ENCODE results near the gene PTH1R. TPM values are rescaled to one million over a fixed set of nuclear protein-coding genes. Genes with fewer than 3 reads are reported as not detected.

The PTH1R gene
- total and polyA plus RNA-seq, 10 of the 15 experiments (the other 5 are each of a cell fraction or from before 2014, with no cell fraction given) = not detected

- peak; percentile 83 for TF ChIP-seq ZNF687 (IDR thresholded peaks at IDR 0.05)
- TF ChIP-seq TCF12 (IDR thresholded peaks at IDR 0.05; ENCODE audit: low read depth, low read length) = 0 out of 2 replicates have a peak, but pooled peaks have one; percentile 42
- TF ChIP-seq IKZF1 (conservative IDR thresholded peaks at IDR 0.05) = 0 out of 2 replicates have a peak, but pooled peaks have one; percentile 10
- TF ChIP-seq JUND (IDR thresholded peaks at IDR 0.05; ENCODE audit: low read depth, low read length) = no peak
- TF ChIP-seq RELA (IDR thresholded peaks at IDR 0.05; ENCODE audit: borderline replicate concordance, partially characterized antibody) = peak; percentile 13
- H3K79me2 ChIP-seq (ENCODE audit: control insufficient read depth, insufficient read depth, low read length) = peaks cover 60% of the 10 kb centered on the region
- ChIA-PET RAD21 (ENCODE audit: unreplicated experiment) (interaction anchor here (0.6 to 5.3 kb wide), 11 partner anchors 14 to 56 kb away, joined by 3 to 48 read pairs (median 4); partner anchors contain the start of gene NBEAL2), CTCF (interaction anchor here (1.2 to 7.2 kb wide), 8 partner anchors 11 to 56 kb away, joined by 3 to 27 read pairs (median 5); no protein-coding TSS in a partner anchor), SMC1A (ENCODE audit: uncharacterized antibody, unreplicated experiment) (interaction anchor here (1.1 to 17.5 kb wide), 8 partner anchors 10 to 114 kb away, joined by 3 to 298 read pairs (median 7); partner anchors contain the start of genes CCDC12 and NBEAL2), POLR2A (interaction anchor here (0.6 to 12.6 kb wide), 15 partner anchors 12 to 450 kb away, joined by 3 to 163 read pairs (median 4); partner anchors contain the start of genes CCDC12, NBEAL2 and PTPN23)
- no peak overlapping the region for H2AFZ ChIP-seq (ENCODE audit: control insufficient read depth, low read depth, low read length)
- 0 out of 2 replicates have a peak overlapping the region, but pooled peaks have one; percentile 38 for H3K4me3 ChIP-seq
- in situ Hi-C loops (cut with MboI) (no loop called here), intact Hi-C loops (cut with micrococcal nuclease; ENCODE audit: unreplicated experiment) (no loop called here)
- no peaks in the 10 kb centered on the region for H3K27me3 ChIP-seq (replicated peaks in 1 of 2; ENCODE audit: control insufficient read depth in 2 of 2, insufficient read depth in 2 of 2, low read length in 1 of 2)
- H3K27ac ChIP-seq (ENCODE audit: control insufficient read depth, insufficient read depth) = peak overlapping the region; percentile 94
- H3K9ac ChIP-seq (ENCODE audit: control insufficient read depth, insufficient read depth, low read length) = peak overlapping the region; percentile 17
- peaks cover 9 to 35% of the 10 kb centered on the region in 2 experiments; a peak in 3 of 4 replicates for H3K36me3 ChIP-seq (ENCODE audit: control insufficient read depth in 2 of 2, insufficient read depth in 2 of 2, low read length in 1 of 2)
- 32% methylated on average over 3 of the region's 3 CpGs for WGBS (ENCODE audit: insufficient coverage, insufficient replicate concordance, low lambda C conversion rate, missing lambda C conversion rate)
- H3K4me1 ChIP-seq (ENCODE audit: control insufficient read depth, insufficient read depth, low read length) = peaks cover 73% of the 10 kb centered on the region
- peaks cover 14% of the 10 kb centered on the region for H3K9me3 ChIP-seq (replicated peaks; ENCODE audit: control insufficient read depth, insufficient read depth, low read length)
- FAIRE-seq (no peak), DNase-seq (ENCODE audit: low read depth, low spot score) (no peak), ATAC-seq (peak; percentile 13)
- no TSS peak for BruUV-seq (replicated peaks)
- peak overlapping the region; percentile 46 for H3K4me2 ChIP-seq (ENCODE audit: control insufficient read depth, insufficient read depth)
- no peaks in the 10 kb centered on the region for H4K20me1 ChIP-seq (ENCODE audit: control insufficient read depth, insufficient read depth)
These were observed 53.5 kb downstream of the PTH1R start for GRCh38 chr3:46930945-46931403.

Data from GM12878 (cell line).